Renal pelvis (tissue), 4 donors: ENCODE results near the gene BBS1. TPM values are rescaled to one million over a fixed set of nuclear protein-coding genes. Genes with fewer than 3 reads are reported as not detected.

Experiments
- DNase-seq: peaks from one replicate; pipeline ENCODE4 v3.0.0-alpha.2; 2013
- polyA plus RNA-seq, 3 donors: library from polyadenylated mRNA; unstranded; fragments of 120-200 nt; gene quantifications; one replicate each; pipeline ENCODE4 v1.2.1, GENCODE V29; 2013; ENCODE audit not compliant: insufficient read length in 3 of 3

BBS1 gene
- polyA plus RNA-seq, 3 donors: 69.6 to 103 (median 93.6) TPM

DNA sequence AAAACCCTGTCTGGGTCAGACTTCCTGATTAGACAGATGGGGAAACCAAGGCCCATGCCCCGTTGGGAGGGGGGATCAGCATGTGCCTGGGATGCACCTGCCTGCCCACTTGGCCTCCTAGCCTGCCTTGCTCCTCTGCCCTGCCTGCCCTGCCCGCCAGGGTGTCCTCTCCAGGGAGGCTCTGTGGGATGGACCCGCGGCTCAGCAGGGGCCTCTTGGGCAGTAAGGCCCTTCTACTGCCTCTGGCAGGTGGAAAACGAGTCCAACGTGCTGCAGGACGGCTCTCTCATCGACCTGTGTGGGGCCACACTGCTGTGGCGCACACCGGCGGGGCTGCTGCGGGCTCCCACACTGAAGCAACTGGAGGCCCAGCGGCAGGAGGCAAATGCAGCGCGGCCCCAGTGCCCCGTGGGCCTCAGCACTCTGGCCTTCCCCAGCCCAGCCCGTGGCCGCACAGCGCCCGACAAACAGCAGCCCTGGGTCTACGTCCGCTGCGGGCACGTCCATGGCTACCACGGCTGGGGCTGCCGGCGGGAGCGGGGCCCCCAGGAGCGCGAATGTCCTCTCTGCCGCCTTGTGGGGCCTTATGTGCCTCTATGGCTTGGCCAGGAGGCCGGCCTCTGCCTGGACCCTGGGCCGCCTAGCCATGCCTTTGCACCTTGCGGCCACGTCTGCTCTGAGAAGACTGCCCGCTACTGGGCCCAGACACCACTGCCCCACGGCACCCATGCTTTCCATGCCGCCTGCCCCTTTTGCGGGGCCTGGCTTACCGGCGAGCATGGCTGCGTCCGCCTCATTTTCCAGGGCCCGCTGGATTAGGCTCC is 34.9 kb upstream of the BBS1 start:
- DNase-seq: no peak

DNA sequence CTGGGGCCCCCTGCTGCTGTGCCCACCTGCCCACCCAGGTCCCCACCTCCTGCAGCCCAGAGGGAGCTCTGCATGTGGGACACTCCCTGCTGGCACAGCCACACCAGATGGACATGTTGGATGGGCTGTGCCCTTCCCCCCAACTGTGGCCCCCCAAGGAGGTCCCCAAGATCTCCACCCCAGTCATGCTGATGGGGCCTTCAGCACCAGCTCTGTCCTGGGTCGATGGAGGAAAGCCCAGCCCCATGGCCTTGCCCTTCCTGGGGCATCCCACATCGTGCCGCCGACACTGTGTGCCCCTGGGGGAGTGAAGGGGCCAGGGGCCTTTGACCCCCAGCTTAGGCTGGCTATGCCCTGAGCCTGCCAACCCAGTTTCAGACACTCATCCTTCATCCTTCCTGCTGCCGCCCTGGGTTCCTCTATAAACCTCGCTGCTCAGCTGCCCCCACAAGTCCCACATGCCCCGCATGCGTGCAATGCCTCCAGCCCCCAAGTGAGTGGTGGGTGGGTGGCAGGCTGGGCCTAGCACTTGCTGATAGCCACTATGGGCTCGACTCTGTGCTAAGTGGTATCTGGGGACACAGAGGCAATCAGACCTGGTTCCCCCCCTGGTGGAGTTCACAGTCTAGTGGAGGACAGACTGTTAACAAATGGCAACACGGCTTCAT is 34.1 kb upstream of the BBS1 start:
- DNase-seq: no peak

DNA sequence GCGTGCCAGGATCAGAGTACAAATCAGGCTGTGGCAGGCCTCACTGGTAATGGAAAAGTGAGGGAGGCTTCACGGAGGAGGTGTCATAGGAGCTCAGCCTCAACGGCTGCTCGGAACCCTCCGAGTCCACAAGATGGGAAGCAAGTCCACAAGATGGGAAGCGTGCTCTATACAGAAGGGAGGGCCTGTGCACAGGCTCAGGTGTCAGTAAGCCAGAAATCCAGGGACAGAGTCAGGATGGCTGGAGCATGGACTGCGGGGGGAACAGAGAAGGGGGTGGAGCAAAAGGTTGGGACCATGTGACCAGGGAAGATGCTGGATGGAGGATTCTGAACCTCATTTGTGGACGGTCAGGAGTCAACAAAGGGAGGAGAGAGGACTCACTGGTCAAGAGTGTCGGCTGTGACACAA is 33.6 kb upstream of the BBS1 start:
- no peak for DNase-seq

DNA sequence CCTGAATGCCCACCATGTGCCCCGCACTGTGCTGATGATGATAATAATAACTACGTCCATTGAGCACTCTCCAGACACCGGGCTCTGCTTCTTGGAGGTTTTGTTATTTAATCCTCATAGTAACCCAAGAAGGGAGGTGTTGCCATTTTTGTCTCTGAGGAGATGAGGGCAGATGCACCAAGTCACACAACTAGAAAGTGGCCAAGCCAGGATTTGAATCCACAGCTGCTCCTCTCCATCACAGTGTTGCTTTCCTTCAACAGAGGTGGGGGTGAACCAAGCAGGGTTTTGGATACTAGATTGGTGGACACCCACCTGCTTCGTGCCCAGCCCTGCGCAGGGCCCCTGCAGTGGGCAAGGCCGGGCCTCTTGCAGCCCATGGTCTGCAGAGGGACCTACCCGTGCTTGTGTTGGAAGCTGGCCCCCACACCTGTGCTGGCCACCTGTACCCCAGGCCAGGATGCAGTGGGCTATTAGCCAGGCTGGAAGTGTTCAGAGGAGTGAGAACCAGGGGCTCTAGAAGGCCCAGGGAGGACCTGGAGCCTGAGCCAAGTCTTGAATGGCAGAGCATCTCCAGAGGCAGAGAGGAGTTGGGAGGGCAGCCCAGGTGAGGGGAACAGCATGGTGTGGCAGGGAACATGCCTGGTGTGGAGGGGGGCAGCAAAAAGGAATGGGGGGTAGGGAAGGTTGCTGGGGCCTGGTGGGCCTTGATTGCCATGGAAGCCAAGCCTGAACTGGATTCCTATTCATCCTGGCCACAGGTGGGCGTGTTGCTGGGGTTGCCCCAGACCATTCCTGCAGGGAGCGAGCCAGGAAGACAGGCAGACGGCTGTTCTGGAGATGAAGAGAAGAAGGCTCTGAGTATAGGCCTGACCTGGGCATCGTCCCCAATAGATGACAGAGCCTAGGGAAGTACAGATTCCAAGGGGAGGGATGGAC is 32.9 kb upstream of the BBS1 start:
- DNase-seq: no peak

DNA sequence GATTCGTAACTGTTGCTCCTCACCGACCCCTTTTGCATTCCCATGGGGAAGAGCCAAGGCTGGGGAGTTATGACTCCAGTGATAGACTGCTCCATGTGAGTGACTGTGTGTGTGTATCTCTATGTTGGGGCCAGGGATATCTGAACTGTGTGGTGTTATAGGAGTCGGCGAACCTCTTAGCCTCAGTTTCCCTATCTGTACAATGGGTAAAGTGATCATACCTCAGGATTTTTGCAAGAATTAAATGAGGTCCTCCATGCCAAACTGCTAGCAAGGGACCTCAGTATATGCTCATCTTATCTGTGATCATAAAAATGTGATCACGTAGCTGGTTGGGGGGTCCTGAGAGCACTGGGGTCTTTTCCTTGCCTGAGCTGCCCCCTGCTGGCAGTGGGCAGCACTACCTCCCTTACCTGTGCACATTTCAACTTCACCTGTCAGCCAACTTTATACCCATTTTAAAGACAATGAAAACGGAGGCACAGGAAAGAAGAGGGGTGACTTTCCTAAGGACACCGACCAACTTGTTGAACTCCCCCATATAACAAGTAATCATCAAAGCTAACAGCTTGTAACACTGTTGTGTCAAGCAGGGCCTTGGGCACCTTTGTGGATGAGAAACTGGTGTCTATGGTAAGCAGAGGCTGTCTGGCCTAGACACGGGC is 31.6 kb upstream of the BBS1 start:
- DNase-seq: no peak

DNA sequence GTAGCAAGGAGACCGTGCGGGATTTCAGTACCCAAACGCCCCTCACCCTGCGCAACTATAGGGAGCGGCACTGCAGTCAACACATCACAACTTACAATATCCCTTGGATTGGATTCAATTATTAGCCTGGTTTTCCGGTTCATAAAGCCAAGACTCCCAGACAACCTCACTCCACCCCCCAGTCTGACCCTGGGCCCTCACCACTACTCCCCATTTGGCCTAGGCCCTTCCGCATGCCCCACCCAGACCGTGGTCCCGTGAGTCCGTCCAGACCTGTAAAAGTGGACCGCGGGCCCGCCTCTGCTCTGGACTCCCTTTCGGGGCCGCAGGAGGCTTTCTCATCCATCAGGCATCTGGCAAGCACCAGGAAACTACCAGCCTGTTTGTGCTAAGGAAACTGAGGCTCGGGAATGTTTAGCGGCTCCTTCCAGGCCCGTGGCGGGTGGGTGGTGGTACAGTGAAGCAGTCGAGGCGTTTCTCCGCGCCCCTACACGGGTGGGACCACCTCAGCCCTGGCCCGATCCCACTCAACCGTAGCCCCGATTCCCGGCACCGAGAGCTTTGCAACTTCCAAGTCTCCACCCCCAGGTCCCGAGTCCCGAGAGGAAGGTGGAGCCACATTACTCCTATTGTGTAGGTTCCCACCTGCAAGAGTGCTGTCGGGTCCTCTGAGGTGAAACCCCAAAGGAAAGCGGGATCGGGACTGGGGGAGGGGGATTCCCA is 30.9 kb upstream of the BBS1 start:
- DNase-seq: peak; percentile 67

DNA sequence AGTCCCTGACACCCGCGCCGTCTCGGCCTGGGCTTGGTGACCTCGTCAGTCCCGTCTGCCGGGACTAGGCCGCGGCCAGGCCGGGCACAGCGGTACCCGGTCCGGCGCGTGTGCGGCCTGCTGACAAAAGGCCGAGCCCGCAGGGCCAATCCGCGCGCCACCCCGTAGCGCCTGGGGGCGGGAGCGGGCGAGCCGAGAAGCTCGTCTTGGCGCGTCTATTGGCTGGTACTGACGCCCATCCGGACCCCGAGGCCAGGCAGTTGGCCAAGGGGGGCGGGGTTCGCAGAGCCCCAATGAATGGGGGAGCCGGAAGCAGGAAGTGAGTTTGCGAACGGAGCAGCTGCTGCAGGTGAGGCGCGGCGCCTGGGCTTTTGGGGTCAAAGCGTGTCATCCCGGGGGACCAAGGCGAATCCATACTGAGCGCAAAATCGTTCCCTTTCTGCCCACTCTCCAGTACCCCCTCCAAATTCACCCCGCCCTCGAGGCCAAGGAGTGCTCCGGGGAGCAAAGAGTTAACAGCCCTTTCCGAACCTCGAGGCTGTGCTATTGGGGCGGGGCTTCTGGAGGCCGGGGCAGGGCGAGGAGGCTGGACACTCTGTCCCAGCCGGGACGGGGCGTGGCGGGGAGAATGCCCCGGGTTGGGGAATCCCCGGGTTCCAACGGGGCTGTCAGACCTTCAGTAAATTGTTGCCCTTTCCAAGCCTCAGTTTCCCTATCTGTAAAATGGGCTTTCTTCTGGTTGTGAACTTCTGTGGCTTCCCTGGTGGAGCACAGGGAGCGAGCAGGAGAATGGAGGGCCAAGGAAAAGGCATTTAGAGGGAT is 30.1 kb upstream of the BBS1 start, which contains the start of gene DPP3:
TSS of gene DPP3 (plus strand) at position 318 of the 822 bp plus-strand sequence. CDS start 1,767 bp downstream, outside the sequence.
- DNase-seq: peak; percentile 95

DNA sequence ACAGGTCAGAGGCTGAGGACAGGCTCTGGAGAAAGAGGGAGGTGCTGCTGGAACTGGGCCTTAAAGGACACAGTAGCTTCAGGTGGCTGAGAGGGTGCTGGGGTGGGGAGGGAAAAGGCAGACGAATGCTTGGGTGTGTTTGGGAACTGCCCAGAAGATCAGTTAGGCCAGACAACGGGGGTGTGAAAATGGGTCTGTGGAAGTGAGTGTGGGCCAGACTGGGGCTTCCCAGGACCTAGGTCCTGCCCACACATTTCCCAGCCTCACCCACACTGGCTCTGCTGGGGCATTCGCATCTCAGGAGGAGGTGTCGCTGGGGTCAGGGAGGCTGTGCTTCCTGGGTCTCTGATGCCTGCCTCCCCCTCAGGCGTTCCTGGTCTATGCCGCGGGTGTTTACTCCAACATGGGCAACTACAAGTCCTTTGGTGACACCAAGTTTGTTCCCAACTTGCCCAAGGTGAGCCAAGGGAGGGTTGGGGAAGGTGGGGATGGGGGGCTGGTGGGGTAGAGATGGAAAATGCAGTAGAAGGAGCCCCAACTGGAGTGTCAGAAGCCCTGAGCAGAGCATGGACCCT is 25.5 kb upstream of the BBS1 start:
- DNase-seq: no peak

DNA sequence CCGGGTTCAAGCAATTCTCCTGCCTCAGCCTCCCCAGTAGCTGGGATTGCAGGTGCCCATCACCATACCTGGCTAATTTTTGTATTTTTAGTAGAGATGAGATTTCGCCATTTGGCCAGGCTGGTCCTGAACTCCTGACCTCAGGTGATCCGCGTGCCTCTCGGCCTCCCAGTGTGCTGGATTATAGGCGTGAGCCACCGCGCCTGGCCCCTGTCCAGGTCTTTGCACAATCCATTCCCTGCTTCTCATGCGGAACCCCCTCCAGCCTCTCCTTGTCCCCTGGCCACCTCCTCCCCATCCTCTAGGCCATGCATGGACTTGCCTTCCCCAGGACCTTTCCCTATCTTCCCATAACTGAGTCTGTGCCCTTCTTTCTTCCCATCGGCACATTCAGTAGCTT is 21.5 kb upstream of the BBS1 start:
- DNase-seq: no peak

DNA sequence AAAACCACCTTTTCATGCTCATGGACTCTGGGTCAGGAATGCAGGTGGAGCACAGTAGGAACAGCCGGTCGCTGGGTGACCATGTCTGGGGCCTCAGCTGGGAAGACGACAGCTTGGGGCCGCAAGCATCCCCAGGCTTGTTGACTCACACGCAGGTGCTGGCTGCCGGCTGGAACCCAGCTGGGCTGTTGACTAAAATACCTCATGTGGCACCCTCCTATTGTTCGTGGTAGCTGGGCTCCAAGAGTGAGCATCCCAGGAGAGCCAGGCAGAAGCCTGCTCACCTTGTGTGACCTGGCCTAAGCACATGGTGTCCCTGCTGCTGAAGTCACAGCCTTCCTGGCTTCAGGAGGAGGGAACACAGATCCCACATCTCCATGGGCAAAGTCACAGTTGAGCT is 20.8 kb upstream of the BBS1 start:
- DNase-seq: no peak

DNA sequence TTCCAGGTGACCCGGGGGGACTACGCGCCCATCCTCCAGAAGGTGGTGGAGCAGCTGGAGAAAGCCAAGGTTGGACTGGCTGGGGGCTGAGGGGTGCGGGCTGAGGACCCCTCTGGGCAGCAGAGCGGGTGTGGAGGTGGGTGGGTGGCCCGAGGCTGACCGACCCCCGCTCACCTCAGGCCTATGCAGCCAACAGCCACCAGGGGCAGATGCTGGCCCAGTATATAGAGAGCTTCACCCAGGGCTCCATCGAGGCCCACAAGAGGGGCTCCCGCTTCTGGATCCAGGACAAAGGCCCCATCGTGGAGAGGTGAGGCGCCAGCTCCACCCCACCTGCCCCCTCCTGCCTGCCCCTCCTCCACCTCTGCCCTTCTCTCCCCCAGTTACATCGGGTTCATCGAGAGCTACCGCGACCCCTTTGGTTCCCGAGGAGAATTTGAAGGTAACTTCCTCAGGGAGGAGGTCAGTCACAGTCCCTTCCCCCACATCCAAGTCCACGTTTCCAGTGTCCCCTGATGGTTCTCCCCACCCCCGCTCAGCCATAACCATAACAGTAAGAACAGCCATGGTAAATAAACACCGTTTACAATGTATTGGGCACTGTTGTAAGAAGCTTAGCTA is 19.0 kb upstream of the BBS1 start:
- DNase-seq: no peak

DNA sequence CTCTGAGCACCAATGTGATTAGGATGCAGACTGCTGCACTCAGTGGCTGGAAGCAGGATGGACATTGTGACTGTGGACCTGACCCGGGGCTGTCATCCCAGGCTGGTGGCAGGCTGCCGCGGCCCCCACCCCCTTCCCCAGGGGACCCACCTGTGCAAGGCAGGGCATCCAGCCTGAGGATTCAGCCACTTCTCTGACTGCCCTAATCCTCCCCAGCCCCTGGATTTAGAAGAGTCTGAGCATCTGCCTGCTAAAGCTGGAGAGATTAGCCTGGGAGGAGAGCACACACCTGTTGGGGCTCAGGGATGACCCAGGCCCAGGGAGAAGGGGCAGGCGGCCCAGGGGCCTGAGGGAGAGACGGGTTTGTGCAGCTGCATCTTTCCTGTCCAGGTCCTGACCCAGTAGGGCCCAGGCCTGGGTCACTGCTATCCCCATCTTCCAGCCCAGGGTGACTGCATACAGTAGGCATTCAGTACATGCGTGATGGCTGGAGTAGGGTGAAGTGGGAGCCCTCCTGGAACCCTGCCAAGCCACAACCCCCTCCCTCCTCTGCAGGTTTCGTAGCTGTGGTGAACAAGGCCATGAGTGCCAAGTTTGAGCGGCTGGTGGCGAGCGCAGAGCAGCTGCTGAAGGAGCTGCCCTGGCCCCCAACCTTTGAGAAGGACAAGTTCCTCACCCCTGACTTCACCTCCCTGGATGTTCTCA is 18.1 kb upstream of the BBS1 start:
- DNase-seq: no peak

DNA sequence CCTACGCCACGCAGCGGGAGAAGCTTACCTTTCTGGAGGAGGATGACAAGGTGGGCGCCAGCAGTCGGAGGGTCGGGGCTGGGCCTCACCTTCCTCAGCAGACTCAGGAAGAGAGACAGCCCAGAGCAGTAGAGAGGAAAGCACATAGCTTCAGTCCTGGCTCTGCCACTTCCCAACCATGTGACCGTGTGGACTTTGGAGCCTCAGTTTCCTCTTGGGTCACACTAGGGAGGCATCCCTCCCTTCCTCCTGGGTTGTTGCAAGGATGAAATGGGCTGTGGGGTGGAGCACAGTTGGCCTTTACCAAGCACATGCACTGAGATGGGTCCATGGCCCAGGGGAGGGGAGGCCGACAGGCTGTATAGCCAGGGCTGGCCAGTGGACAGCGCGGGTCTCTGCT is 17.3 kb upstream of the BBS1 start:
- no peak for DNase-seq

DNA sequence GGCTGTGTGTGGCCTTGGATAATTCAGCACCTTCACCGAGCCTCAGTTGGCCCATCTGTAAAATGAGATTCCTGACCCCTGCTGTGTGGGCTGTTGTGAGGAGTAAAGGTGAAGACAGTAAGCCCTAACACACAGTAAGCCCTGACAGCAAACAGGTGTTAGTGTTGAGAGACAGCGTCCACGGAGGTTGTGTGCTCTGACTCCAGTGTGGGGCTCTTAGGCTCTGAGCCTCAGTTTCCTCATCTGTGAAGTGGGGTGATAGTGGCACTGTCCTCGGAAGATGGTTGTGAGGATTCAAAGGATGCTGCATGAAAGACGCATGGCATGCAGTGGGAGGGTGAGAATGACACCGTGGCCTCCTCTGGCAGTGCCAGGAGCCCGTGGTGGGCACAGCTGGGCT is 16.0 kb upstream of the BBS1 start:
- no peak for DNase-seq

DNA sequence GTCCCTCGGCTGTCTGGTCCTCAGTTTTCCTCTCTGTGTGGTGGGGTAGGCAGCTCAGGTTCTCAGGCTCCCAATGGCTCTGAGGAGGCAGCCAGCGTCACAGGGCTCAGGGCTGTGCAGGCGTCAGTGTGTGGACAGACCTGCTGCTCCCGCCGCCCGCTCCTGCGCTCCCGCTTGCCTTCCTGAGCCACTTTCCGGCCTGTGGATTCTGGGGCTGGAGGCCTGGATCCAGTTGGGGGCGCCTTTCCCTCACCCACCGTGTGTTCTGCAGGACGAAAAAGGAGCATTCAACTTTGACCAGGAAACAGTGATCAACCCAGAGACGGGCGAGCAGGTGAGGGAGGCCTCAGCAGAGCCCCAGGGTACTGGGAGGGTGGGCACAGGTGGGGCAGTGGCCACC is 15.5 kb upstream of the BBS1 start:
- DNase-seq: no peak

DNA sequence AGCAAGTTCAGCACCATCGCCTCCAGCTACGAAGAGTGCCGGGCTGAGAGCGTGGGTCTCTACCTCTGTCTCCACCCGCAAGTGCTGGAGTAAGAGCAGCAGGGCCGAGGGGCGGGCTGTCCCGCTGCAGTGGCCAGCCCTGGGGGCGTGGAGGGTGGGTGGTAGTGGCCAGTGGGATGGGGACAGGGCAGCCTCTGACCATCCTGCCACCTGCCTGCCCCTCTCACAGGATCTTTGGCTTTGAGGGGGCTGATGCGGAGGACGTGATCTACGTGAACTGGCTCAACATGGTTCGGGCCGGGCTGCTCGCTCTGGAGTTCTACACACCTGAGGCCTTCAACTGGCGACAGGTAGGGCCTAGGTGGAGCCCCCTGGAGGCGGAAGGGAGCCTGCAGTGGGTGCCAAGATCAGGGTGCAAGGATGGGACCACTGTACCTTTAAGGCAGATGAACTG is 15.0 kb upstream of the BBS1 start:
- no peak for DNase-seq

DNA sequence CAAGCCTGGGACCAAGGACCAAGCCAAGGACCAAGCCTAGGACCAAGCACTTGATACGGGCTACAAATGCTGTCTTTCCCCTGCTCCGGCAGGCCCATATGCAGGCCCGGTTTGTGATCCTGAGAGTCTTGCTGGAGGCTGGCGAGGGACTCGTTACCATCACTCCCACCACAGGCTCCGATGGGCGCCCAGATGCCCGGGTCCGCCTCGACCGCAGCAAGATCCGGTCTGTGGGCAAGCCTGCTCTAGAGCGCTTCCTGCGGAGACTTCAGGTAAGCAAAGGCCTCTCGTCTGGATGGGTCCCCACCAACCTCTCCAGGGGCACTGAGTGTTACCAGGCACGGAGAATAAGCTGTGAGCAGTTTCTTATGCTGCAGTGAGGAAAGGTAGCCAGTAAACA is 13.2 kb upstream of the BBS1 start:
- DNase-seq: no peak

DNA sequence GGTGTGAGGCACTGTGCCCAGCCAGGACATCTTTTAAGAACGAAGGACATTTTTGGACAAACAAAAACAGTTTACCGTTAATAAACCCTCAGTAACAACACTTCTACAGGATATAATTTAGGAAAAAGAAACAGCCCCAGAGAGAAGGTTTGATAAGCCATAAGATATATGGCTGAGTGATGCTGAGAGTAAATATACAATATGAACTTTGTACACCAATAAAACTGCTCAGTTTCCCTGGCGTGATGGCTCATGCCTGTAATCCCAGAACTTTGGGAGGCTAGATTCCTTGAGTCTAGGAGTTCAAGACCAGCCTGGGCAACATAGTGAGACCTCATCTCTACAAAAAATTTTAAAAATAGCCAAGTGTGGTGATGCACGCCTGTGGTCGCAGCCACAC is 11.9 kb upstream of the BBS1 start:
- DNase-seq: no peak
